ENCODE data around the gene ZIC2.
"Not testable (repeated sequence)": the region's sequence is repeated elsewhere in the genome, so short reads cannot be mapped to it uniquely, and the experiment has no call there.

- TF ChIP-seq EZH2 (IDR thresholded peaks at IDR 0.05); POLR2AphosphoS5 (IDR thresholded peaks at IDR 0.05; ENCODE audit: borderline replicate concordance, low read depth, low read length); FOXP2 (optimal IDR thresholded peaks at IDR 0.05; ENCODE audit: control extremely low read depth, extremely low read length, insufficient read depth): not testable (repeated sequence)
Measured at GRCh38 chr13:99951666-99952065, 29.9 kb upstream of the ZIC2 start.

Measured in SK-N-MC (cell line).